Mammary epithelial cell (primary cell): Measurements from ENCODE around the gene IFITM2.

ENCODE experiments used
- EZH2 ChIP-seq: IDR thresholded peaks from 2 replicates; pipeline ENCODE4 v1.6.1; 2012; ENCODE audit warnings: low read length, inconsistent platforms, borderline replicate concordance
- TF ChIP-seq, protein P1 (sequence below), 2 donors: IDR thresholded peaks in 1 of 2; conservative IDR thresholded peaks in 1 of 2; 2 replicates each; pipeline ENCODE4 v1.5.1; 2011 to 2012; ENCODE audit warnings: inconsistent platforms in 2 of 2, low read length in 2 of 2, mild to moderate bottlenecking in 2 of 2, control low read depth in 1 of 2, low read depth in 1 of 2; ENCODE audit not compliant: insufficient read depth in 1 of 2; ENCODE audit errors: extremely low read depth in 1 of 2

DNA sequence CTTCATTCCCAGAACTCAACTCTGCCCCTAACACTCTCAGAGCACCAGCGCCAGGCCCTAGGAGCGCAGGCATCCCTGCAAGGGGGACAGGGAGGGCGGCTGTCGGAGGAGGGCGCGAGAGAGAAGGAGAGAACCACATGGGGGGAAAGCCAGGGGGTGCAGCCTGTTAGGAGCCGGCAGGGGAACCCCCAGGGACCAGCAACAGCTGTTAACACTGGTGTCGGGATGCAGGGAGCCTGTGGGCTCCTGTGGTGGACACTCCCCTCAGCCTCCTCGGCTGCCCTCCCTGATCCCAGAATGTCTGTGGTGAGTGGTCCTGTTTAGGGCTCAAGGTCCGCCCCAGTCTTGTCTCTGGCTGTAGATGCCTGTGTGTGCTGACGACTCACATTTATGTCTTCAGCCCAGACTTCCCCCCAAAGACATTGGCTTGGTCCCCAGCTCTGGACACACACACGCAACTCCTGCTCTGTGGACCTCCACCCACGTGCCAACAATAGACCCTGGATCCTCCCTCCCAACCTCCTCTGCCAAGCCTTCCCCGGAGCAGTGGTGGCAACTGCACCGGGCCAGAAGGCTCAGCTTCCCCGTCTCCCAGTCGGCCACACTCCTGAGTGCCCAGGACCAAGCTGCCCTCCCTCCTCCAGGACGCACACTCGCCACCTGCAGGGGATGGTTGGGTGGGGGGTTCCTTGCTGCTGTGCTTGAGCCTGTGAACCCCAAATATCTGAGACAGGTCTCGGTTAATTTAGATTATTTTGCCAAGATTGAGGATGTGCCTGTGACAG is 7.5 kb upstream of the IFITM2 start:
- TF ChIP-seq EZH2, result no peak
- TF ChIP-seq, protein P1, sequence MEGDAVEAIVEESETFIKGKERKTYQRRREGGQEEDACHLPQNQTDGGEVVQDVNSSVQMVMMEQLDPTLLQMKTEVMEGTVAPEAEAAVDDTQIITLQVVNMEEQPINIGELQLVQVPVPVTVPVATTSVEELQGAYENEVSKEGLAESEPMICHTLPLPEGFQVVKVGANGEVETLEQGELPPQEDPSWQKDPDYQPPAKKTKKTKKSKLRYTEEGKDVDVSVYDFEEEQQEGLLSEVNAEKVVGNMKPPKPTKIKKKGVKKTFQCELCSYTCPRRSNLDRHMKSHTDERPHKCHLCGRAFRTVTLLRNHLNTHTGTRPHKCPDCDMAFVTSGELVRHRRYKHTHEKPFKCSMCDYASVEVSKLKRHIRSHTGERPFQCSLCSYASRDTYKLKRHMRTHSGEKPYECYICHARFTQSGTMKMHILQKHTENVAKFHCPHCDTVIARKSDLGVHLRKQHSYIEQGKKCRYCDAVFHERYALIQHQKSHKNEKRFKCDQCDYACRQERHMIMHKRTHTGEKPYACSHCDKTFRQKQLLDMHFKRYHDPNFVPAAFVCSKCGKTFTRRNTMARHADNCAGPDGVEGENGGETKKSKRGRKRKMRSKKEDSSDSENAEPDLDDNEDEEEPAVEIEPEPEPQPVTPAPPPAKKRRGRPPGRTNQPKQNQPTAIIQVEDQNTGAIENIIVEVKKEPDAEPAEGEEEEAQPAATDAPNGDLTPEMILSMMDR (conservative IDR thresholded peaks at IDR 0.05 in 1 of 2, IDR thresholded peaks at IDR 0.05 in 1 of 2; ENCODE audit: extremely low read depth in 1 of 2, insufficient read depth in 1 of 2, low read depth in 1 of 2, low read length in 2 of 2), result no peak
